Right ventricle myocardium inferior (tissue), 1 donor: ENCODE data around the gene RUNX1. TPM values are rescaled to one million over a fixed set of nuclear protein-coding genes. Genes with fewer than 3 reads are reported as not detected.

Experiments
- ATAC-seq: fragments of 200-7000 bp; cut with Tn5 transposase; one replicate; pipeline ENCODE4 v1.9.1; 2020; ENCODE audit warnings: mild to moderate bottlenecking, moderate library complexity
- DNase-seq: peaks from one replicate; pipeline ENCODE4 v3.0.0; 2021; ENCODE audit errors: missing footprints
- intact Hi-C: fragments of 100-400 bp; cut with DNase I; formaldehyde crosslinking; loops from one replicate; pipeline ENCODE4 v1.11.0; 2022
- total RNA-seq: library from RNA; stranded (reverse); fragmentation: NEBNext Ultra II Directional; extraction: Animal tissue kit (Norgen Biotek cat#: 25700); gene quantifications from one replicate; pipeline ENCODE4 v1.2.1, GENCODE V29; 2021
- donor health status: DM: no; HTN: yes; CAD: no; lungs with severe emphysema.

The RUNX1 gene
- total RNA-seq, 1 donor from 2014 or later: 1.8 TPM

- no peak for ATAC-seq
- intact Hi-C loops: no loop called here
- DNase-seq: no peak
These were observed 25.6 kb downstream of the RUNX1 start for GRCh38 chr21:35023396-35024070.

DNA sequence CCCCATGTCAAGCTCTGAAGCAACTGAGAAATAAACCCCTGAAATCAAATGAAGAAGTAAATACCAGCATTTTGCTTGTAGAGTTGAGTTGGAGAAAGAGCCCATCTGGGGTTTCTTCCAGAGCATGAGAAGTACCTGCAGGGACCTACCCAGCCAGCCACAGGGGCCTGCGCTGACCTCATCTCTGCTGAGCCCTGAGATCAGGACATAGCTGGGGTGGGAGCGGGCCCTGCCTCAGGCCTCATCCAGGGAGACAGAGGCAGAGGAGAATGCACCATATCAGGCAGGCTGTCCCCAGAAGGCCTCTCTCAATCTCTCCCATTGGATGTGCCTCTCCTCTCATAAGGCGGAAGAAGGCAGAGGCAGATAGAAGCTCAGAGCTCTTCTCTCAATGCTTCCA is 27.6 kb downstream of the RUNX1 start:
- ATAC-seq (no peak), DNase-seq (no peak)
- intact Hi-C loops: no loop called here

- DNase-seq: no peak
- intact Hi-C loops: no loop called here
- ATAC-seq: no peak
These were observed 28.2 kb downstream of the RUNX1 start for GRCh38 chr21:35020902-35021301.

GRCh38 chr21:35020436-35020835 is 28.7 kb downstream of the RUNX1 start:
- intact Hi-C loops: no loop called here
- no peak for DNase-seq

GRCh38 chr21:35019631-35020032 is 29.5 kb downstream of the RUNX1 start:
- no peak for DNase-seq
- no peak for ATAC-seq
- intact Hi-C loops: no loop called here

More at GRCh38 chr21:35020436-35020835, 28.7 kb downstream of the RUNX1 start:
- no peak for ATAC-seq

DNA sequence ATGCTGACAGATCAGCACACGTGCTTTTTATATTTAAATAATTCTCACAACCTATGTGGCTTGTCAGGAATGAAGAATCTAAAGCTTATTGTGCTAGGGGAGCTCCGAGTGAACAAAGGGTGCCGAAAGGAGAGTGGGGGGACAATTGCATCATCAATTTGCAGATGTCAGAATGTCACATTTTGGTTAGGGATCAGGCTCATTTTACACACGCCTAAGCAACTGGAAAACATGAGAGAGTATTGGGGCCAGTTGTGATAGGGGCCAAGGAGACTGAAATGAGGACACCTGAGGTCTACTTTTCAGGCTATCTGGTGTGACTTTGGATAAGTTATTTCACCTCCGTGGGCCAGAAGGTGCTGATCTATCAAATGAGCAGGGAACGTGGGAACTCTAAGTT is 31.8 kb downstream of the RUNX1 start:
- intact Hi-C loops: no loop called here

GRCh38 chr21:35016517-35017188 is 32.4 kb downstream of the RUNX1 start:
- ATAC-seq (no peak), DNase-seq (no peak)
- intact Hi-C loops: no loop called here

More for the DNA sequence above, 31.8 kb downstream of the RUNX1 start:
- DNase-seq (no peak), ATAC-seq (no peak)

- intact Hi-C loops: no loop called here
- no peak for DNase-seq
- ATAC-seq: no peak
These were observed 33.0 kb downstream of the RUNX1 start for GRCh38 chr21:35016071-35016470.

- ATAC-seq (no peak), DNase-seq (no peak)
- intact Hi-C loops: no loop called here
These were observed 33.6 kb downstream of the RUNX1 start for GRCh38 chr21:35015435-35016024.

GRCh38 chr21:35014302-35015041 is 34.6 kb downstream of the RUNX1 start:
- intact Hi-C loops: no loop called here
- ATAC-seq: no peak
- DNase-seq: no peak

DNA sequence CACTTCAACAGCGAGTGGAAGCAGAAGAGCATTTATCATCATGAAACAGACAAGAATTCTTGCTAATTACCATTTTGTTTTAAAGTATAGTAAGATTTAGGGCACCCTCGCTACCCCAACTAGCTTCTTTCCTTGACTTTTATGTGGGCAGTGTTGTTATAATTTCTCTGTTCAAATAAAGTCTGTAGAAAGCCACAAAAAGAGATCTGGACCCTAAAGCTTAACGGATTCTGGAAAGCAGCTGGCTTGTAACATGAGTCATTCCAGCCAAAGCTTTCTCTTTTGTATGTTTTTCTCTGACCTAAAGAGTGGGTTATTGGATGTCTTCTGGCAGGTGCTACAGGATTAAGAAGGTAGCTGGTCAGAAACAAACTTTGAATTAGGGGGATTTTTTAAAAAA is 37.4 kb downstream of the RUNX1 start:
- no peak for ATAC-seq
- no peak for DNase-seq
- intact Hi-C loops: no loop called here

DNA sequence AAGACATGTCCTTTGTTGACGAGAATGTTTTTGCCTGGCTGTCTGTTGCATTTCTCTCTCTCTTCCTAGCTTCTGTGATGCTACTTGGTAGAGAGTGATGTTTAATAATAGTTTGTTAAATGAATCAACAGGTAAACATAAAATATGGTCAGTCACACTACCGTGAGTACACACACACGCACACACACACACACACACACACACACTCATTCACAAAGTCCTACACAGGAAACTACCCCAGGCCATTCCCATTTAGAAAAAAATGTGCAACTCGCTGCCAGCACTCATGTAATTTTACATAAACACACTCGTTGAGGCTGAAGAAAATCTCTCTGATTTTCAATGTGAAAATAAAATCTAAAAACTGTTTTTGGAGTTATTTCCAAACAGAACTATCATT is 38.7 kb downstream of the RUNX1 start:
- intact Hi-C loops: no loop called here
- no peak for DNase-seq
- no peak for ATAC-seq

GRCh38 chr21:35007348-35007747 is 41.8 kb downstream of the RUNX1 start:
- DNase-seq (no peak), ATAC-seq (no peak)
- intact Hi-C loops: no loop called here

GRCh38 chr21:35006771-35007170 is 42.3 kb downstream of the RUNX1 start:
- no peak for DNase-seq
- intact Hi-C loops: no loop called here
- ATAC-seq: no peak

- DNase-seq (no peak), ATAC-seq (no peak)
- intact Hi-C loops: no loop called here
These were observed 42.9 kb downstream of the RUNX1 start for GRCh38 chr21:35006248-35006647.

GRCh38 chr21:35005560-35006224 is 43.4 kb downstream of the RUNX1 start:
- ATAC-seq (peak; percentile 28), DNase-seq (no peak)
- intact Hi-C loops: no loop called here

DNA sequence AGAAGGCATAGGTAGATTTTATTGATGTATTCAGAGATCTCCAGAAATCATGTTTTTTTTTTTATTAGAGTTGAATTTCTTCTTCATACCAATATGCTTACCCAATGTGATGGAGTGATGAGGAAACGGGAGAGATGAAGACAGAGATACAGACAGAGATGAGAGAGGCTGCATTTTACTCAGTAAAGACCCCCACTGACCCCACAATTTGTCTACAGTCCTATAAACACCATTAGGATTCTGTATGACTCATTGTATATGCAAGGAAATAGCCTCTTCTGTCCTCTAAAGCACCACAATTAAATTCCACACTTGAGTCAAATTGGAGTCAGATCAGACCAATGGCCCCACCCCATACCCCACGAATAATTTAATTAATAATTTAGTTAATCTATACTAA is 44.0 kb downstream of the RUNX1 start:
- no peak for DNase-seq
- ATAC-seq: no peak
- intact Hi-C loops: no loop called here

- no peak for DNase-seq
- intact Hi-C loops: no loop called here
- no peak for ATAC-seq
These were observed 44.8 kb downstream of the RUNX1 start for GRCh38 chr21:35004314-35004713.
